Upper lobe of left lung (tissue), 4 donors: ENCODE data around the gene UMAD1.

Experiments used
- POLR2AphosphoS5 ChIP-seq, 2 donors: sonication (generic); formaldehyde crosslinking; IDR thresholded peaks; one replicate each; pipeline ENCODE4 v1.5.1; 2017; ENCODE audit warnings: antibody characterized with exemption in 2 of 2
- TF ChIP-seq, protein P1 (sequence below), 6 experiments: fragments of 450-650 bp in 4 of 6; fragments of 200-600 bp in 2 of 6; sonication (generic) in 2 of 6; IDR thresholded peaks; one replicate each; pipeline ENCODE4 v1.5.1; 2016 to 2019; ENCODE audit warnings: antibody characterized with exemption in 6 of 6

DNA sequence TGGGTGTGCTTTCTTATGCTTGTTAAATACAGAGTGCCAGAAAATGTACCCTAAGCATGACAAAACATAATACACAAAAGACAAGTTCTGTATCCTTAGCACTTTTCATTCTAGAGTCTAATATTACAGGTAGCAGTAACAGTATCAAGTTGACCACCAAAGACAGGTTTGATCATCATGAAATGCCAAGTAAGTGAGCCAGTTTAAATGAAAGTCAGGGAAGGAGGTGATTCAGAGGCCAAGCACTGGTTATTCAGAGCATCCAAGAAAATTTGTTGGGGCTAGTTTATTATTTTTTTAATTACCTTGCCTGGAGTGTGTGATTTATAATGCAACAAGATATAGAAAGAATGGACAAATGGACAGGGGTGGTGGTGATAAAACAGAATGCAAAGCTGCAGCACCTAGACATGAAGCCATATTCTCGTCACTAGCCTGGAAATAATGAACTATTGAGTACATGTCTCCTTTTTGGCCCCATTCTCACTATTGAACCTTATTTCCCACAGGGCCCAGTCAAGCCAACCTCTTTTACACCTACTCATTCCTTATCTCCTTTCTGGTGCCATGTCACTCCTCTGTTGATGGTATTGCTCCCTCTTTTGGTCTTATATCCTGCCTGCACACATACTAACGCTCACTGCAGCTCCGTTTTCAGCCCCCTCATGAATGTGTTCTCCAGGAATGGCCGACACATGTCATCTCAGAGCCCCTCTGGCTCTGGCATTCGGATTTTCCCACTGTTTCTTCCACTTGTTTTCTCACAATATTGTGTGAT lies 249.4 kb downstream of the UMAD1 start:
- TF ChIP-seq POLR2AphosphoS5 (IDR thresholded peaks at IDR 0.05), result no peak
- TF ChIP-seq, protein P1, sequence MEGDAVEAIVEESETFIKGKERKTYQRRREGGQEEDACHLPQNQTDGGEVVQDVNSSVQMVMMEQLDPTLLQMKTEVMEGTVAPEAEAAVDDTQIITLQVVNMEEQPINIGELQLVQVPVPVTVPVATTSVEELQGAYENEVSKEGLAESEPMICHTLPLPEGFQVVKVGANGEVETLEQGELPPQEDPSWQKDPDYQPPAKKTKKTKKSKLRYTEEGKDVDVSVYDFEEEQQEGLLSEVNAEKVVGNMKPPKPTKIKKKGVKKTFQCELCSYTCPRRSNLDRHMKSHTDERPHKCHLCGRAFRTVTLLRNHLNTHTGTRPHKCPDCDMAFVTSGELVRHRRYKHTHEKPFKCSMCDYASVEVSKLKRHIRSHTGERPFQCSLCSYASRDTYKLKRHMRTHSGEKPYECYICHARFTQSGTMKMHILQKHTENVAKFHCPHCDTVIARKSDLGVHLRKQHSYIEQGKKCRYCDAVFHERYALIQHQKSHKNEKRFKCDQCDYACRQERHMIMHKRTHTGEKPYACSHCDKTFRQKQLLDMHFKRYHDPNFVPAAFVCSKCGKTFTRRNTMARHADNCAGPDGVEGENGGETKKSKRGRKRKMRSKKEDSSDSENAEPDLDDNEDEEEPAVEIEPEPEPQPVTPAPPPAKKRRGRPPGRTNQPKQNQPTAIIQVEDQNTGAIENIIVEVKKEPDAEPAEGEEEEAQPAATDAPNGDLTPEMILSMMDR (IDR thresholded peaks at IDR 0.05), result no peak
